Activated CD8-positive, alpha-beta memory T cell treated with anti-CD3 and anti-CD28 coated beads, Interleukin-2, amount 50 U/mL, for 24 hours (primary cell): ENCODE results near the gene TMEM72.
A peak's percentile ranks its signal among the peaks of the same experiment; 100 is the strongest.
"Not testable (repeated sequence)": the region's sequence is repeated elsewhere in the genome, so short reads cannot be mapped to it uniquely, and the experiment has no call there.

ENCODE experiments used
- DNase-seq: peaks from one replicate; pipeline ENCODE4 v3.0.0-alpha.2; 2020; ENCODE audit errors: extremely low read depth

TMEM72 gene

DNA sequence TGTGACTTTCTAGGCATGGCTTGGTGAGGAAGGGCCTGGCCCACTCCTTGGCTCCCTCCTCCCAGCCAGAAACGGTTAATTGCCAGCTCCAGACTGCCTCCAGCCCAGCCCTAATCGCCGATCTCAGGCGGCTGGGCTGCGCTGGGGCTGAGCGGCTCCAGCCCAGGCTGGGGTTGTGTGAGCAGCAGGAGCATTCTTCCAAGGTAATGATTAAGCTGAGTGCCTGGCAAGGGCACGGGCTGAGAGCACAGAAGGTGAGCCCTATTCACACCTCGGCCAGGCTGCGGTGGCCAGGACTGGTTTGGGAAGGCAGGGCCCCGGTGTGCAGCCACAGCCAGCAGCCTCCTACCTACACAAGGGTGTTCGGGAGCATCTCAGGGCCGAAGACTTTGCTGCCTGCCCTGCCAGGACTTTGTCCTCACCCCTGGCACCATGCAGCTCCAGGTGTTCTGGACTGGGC is at the start of gene TMEM72:
Gene TMEM72 (plus strand): TSS at position 257 of the 460 bp plus-strand sequence. CDS start 176 bp downstream, at position 433.
- no peak for DNase-seq

DNA sequence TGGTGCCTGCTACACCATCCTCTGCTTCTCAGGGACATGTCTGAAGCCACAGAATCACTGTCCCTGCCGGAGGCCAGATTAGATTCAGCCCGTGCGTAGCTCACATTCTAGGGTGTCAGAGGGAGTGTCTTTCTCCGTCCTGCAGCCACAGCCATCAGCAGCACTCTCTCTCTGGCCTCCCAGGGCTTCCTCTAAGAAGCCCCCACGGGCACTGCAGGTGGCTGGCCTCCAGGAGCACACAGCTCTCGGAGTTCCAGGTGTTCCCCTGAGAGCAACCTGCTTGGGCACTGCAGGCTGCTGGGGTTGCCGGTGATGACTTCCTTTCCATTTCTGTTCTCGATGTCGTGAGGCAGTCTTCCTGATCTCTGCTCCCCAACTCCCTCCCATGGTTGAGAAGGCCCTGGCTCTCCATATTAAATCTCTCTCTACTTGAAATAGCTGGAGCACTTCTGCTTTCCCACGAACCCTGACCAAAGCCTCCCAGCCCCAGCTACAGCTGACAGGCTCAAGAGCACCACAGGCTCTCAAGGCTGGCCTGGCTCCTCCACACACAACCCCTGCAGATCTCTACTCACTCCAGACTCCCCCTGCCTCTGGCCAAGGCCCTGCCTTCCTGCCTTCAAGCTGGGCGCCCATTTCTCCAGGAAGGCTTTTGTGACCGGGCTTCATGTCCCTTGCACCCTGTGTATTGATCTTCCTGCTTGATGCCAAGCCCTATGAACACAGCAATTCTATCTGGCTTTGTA is 49.0 kb upstream of the TMEM72 start:
- DNase-seq, result no peak

DNA sequence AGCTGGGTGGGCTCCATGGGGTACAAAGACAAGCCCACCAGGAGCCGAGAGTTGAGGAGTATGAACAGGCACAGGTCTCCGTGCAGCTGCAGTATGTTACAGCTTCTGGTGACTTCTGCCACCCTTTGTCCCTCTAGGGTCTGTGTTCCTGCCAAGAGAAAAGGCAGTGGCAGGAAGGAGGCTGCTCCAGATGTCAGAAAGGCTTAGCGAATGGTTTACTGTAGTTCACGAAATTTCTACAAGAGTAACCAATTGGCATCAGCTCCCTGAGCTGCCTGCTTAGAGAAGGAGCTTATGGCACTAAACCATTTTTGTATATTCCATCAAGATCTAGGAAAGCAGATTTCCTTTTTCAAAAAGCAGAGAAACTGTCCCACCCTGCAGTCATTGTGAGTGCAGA is 48.2 kb upstream of the TMEM72 start:
- no peak for DNase-seq

DNA sequence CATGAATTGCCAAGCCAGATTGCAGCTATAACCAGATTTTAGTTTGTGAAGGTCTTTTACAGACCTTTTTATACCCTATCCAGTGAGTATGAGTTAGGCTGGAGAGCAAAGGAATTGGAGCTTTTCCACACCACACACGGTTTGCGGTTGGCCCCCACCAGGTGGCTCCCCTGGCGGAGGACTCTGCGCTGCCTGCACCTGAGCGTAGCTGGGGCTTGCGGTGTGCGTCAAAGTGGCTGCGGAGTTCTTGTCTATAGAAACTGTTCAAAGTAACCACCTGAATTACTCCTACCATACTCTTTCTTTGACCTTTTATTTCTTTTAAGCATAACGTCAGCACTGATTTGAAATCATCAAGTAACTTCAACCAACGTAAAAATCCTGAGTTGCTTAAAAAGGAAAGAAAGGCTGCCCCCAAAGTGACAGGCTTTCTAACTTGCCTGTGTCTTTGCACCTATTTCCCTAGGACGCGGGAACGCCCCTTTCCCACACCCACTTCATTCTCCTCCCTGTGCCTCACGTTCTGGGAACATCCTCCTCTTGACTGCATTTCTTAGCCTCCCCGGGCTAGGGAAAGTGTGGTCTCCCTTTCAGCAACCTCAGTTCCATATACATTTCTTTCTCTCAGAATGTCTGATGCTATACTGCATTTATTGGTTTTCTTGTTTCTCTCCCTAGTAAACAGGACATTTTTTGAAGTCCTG is 47.6 kb upstream of the TMEM72 start:
- DNase-seq, result no peak

DNA sequence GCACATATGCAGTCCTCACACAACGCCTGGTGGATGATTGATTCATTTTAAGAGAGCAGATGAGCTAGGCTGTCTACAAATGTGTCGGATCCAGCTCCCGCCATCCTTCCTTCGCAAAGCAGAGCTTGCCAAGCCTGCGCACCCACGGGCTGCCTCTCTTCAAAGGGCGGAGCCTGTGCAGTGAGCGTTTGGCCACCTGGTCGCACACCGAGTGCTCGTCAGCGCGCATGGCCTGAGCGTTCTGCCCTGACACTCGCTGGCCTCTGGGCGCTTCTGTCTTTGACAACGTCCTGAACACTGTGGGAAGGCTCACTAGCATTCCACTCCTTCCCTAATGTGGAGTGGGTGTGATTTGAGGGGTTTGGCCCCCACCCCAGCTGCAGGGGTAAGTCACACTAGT is 47.1 kb upstream of the TMEM72 start:
- DNase-seq, result no peak

DNA sequence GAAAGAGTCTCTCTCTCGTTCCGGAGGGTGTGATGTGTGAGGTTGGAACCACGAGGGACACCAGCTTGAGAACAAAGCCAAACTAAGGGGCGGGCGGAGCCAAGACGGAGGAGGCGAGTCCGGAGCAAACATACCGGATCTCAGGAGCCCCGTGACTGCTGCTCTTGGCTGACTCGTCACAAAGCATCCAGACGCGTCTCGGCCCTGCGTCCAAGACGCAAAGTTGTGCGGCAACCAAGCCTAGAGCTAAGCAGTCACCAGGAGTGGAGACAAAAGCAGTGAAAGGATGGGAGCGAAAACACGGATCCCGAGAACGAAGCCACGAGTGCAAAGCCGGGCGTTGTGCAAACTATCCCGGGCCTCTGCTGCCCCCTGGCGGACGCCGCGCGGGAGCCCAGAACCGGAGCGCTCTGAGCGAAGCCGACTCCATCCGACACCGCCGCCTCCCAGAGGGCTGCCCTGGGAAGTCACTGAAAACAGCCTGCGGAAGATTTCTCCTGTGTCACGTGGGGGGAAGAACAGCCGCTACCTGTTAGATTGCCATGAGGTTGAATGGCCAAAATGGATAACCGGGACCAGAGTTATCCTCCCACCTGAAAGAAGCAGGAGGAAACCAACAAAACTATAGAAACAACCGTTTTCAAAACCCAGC is 46.4 kb upstream of the TMEM72 start:
- peak; percentile 57 for DNase-seq

DNA sequence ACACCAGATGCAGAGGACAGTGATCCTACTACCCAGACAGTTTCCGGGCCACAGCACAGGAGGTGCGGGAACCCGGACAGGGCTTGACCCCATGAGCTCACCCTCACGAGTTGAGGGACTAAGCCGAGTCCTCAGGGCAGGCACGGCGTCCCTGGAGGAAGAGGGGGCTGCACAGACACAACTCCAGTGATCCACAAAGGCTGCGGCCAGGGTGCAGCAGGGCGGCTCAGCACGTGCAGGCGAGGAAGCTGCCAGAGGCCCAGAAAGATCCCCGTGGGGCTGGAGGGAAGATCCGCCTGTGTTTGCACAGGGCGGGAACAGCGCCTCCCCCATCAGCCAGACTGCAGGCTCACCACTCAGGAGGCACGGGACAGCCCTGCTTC is 45.9 kb upstream of the TMEM72 start:
- DNase-seq, result no peak

DNA sequence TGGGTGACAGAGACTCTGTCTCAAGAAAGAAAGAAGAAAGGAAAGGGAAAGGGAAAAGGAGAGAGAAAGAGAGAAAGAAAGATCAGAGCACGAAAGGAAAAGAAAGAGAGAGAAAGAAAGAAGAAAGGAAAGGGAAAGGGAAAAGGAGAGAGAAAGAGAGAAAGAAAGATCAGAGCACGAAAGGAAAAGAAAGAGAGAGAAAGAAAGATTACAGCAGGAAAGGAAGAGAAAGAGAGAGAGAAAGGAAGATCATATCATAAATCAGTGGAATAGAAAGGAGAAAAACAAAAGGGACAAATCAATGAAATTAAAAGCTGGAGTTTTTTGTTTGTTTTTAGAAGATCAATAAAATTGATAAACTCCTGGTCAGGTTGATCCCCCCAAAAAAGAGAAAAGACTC is 44.8 kb upstream of the TMEM72 start:
- not testable (repeated sequence) for DNase-seq

DNA sequence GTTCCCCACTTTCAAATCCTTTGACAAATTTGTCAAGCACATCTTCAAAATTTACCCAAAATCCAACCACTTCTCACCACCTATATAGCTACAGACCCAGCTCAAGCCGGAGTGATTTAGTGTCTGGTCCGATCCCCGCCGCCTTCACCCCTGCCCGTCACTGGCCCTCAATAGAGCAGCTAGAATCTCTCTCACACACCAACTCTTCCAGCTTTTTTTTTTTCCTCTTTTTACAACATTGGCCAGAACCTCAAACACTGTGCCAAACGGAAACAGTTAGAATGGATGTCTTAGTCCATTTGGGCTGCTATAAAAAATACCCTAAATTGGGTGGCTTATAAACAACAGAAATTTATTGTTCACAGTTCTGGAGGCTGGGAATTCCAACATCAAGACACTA is 41.1 kb upstream of the TMEM72 start:
- no peak for DNase-seq

DNA sequence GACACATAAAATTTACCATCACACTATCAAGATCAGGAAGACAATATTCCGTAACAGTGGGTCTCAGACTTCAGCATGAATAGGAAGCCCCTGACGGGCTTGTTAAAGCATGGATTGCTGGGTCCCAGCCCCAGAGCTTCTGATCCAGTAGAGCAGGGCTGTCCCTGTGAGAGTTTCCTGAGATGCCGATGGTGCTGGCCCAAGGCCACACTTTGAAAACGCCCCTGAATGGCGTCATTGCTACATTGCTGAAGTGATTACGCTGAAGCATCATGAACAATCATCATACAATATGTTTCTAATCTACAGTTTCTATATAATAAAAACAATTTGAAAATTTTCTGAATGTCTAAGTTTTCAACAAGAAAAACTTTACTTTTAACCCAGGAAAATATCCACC is 38.0 kb upstream of the TMEM72 start:
- DNase-seq, result no peak

DNA sequence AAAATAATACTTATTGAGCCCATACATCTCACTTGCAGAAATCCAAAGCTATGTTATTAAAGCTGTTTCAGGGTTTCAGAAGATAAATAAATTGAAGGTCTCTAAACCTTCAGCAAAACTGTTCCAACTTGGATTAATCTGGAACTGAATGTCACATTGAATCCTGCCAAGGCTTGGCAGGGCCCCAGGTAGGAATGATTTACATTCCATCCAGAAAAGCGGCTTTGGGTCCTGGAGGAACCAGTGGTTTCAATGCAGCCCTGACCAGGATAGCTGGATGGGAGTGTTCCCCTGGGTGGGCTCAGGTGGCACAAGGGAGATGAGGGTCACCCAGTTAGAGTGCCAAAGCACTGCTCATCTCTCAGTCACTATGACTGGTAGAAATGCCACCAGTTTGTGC is 37.0 kb upstream of the TMEM72 start:
- DNase-seq, result no peak

DNA sequence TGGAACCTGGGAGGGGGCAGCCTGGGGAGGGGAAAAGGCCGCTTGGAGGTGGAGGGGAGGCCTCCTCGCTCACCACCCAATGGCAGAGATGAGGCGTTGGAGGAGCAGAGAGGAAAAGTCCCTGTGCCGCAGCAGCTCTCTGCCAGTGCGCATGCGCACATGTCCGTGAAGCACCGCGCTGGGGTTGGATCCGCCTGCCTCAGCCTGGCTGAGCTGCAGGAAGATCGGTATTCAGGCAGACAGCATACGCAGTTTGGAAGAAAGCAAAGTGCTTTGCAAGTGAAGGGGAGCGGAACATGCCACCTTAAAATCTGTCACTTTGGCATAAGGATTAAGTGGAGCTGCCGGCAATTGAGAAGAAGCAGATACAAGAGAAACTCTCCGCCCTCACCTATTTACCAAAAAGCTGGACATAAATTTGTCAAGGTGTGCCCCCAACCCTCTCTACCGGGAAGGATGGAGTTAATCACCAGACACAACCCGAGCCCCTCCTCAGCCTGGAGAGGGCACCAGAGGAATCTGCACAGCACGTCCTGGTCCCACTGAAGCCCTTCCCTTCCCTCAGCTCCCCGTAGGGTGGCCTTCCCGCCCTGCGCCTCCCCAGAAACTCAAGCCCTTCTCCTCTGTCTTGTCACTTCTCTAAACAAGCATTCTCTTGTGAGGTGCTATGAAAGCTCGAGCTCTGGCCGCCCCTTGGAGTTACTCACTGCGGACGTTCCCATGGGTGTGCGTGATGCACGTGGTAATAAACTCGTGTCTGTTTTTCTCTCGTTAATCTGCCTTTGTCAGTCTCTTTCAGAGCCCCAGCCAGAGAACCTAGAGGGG is 32.2 kb upstream of the TMEM72 start:
- peak; percentile 39 for DNase-seq

DNA sequence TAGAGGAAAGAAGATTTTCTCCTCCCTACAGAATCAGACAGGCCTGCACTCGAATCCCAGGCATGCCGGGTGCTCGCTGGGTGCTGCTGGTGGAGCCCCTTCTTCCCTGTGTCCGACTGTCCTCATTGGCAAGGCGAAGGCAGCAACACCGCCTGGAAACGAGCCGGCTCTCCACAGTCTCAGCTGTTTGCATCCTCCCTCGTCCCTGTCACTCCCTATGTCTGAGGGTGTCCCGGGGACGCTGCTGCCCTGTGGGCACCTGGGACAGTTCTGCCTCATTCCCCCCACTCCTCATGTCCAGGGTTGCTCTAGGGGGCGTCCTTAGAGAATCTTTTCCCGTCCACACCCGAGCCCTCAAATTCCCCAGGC is 31.6 kb upstream of the TMEM72 start:
- DNase-seq, result no peak

DNA sequence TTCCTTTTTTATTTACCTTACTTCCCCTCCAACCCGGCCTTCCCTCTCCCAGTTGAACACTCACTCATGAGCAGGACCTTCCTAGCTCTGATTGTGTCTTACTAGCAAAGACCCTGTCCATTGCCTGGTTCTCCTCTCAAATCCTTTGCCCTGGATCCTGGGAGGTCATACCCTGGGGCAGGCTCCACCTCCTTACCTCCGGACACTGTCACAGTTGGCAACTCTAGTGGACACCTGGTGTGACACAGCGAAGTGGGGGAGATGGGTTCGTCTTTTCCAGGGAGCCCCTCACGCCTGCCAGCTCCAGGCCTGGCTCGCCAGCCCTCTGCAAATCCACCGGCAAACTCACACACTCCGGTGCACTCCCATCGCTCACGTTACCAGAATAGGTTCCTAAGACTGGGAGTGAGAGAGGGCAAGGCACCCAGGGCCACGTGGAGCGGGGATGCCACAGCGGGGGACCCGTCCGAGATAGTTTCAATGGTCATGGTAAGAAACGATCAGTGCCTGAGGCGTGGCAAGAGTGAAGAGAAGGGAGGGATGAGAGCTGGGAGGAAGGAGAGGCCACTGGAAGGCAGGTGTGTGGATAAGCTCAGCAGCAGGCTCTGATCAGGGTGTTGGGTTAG is 30.9 kb upstream of the TMEM72 start:
- no peak for DNase-seq

DNA sequence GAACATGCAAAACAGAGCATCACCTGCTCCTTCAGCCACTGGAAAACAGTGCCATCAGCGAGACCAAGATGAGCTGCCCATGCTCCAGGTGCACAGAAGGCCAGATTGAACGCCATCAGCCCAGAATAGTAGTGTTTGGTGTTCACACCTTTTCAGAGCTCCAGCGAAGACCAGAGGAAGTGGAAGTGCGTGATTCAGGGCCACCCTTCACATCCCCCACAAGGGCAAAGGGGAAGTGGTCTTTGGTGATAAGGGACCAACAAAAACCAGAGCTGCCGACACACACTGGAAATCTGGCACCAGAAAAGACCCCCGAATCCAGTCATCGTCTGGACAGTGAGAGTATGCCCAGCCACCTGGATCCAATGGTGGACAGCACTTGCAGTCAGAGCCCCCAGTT is 29.5 kb upstream of the TMEM72 start:
- DNase-seq, result no peak

DNA sequence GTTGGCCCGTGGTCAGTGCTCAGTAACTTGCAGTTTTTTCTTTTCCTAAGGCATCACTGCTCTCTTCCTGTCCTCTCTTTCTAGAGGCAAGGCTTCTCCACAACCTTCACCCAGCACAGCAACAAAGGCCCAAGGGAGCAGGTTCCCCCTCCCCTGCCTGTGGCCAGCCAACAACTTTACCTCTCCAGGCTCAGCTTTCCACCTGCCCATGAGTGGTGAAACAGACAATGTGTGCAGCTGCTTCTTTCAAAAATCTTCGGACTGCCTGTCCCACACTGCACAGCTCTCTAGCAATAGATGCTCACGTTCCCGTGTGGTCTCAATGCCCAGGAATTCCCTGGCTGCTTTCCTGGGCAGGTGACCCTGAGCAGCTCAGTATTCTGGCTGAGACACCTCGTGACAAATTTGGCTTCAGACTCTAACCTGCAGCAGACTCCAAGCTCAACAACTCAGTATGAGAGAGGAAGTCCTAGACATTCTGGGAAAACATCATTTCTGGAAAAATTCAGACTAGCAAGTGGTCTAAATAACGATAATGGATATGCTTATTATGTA is 28.9 kb upstream of the TMEM72 start:
- no peak for DNase-seq

DNA sequence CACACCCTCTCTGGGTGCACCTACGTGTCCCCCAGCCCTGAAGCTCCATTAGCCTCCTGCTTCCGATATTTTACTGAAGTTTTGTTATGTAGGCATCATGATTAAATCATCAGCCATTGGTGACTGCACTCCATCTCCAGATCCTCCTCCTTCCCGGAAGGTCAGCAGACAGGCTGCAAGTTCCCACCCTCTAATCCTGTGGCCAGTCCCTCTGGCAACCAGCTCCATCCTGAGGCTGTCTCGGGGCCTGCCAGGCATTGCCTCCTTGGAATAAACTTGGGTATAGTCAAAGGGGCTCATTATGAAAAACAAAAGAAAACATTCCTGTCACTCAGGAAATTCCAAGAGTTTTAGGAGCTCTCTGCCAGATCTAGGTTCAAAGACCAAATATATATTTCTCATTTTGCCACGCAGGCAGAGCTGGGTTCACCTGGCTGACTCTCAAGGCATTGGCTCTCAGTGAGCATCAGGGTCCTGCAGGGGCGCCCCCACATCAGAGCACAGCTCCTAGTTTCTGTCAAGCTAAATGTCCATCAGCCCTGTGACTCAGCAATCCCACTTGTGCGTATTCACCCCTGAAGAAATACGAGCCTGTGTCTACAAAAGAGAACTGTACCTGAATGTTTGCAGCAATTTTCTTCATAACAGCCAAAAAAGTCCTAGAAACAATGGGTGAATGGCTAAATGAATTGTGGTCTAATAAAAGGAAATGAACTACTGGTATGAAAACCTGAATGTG is 27.4 kb upstream of the TMEM72 start:
- DNase-seq, result no peak

DNA sequence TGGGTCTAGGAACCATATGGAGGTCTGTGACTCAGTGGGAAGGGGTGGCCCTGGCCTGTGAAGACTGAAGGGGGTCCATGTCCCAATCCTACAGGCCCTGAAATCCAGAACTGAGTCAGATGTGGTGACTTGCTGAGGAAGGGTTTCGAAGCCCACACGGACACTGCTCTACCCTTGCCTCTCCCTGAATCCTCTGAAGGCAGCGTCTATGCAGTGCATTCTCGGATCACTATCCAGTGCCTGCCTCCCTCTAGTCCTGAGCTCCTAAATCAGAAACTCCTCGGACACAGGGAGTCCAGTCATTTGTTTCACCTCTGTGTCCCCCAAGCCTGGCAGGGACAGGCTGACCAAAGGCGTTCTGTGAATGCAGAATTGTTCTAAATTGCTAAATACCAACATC is 25.4 kb upstream of the TMEM72 start:
- no peak for DNase-seq

DNA sequence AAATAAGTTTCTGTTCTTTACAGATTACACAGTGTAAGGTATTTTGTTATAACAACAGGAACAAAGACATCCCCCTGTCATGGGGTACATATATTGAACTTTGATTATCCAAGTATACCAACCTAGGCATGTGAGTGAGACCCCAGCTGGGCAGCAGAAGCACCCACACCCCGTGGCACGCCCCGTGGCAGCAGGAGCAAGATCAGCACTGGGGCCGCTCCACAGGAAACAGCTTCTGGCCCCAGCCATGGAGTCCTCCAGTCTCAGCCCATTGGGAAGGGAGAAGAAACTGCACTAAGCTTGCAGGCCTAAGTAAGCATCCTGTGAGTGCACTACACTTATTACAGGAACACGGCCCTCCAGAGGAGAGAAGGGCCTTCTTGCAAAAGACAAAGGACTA is 24.2 kb upstream of the TMEM72 start:
- DNase-seq, result no peak

DNA sequence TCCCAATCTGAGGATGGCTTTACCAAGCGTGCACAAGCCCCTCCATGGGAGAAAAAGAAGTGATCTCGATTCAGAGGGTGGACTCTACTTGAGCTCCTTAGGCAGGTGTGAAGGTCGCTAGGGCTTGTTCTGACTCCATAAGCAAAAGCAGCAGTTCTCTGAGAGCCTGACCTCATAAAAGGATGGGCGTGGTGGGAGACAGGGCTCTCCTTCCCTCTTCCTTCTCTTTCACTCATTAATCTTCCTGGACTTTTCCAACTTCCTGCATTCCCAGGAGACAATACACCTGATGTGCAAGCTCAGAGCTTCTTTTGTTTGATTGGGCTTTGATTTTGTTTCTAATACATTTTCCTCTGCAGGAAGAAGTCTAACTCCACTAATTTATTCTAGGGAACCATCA is 22.3 kb upstream of the TMEM72 start:
- no peak for DNase-seq

DNA sequence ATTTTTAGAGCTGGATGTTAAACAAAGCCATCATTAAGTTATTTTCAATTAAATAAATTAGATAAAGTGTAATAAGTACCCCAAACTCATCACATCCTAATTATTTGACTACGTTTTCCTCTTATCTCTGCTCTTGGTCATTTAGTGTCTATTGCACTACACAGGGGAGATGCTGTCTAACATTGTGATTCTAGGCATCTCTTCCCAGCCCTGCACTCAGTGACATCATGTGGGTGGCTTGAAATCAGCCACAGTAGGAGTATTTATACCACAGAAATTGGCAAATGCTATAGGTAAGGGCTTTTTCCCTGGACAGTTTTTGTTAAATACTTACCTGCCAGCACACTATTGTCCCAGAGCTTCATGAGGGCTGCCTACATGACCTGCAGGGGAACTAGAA is 21.3 kb upstream of the TMEM72 start:
- no peak for DNase-seq
